GM21723 (cell line): ENCODE measurements around the gene F13A1.

Experiments
- ATAC-seq: cut with Tn5 transposase; IDR thresholded peaks from one replicate; pipeline ENCODE4 v1.9.1; 2021; ENCODE audit warnings: mild to moderate bottlenecking, moderate library complexity; ENCODE audit not compliant: unreplicated experiment

Gene F13A1

GRCh38 chr6:6319952-6320811, at the start of gene F13A1:
Gene F13A1, minus strand, starts transcription at chr6:6320662. Its CDS starts 1,998 bp downstream, at chr6:6318664.
- ATAC-seq = no peak

GRCh38 chr6:6368684-6369052, 48.2 kb upstream of the F13A1 start:
- no peak for ATAC-seq

GRCh38 chr6:6368040-6368683, 47.7 kb upstream of the F13A1 start:
- no peak for ATAC-seq

GRCh38 chr6:6366803-6367202, 46.3 kb upstream of the F13A1 start:
- ATAC-seq = no peak

- ATAC-seq = no peak
Measured at GRCh38 chr6:6365242-6365641, 44.8 kb upstream of the F13A1 start.

GRCh38 chr6:6362056-6362840, 41.8 kb upstream of the F13A1 start:
- ATAC-seq = no peak

- no peak for ATAC-seq
Measured at GRCh38 chr6:6357530-6357929, 37.1 kb upstream of the F13A1 start.

GRCh38 chr6:6357032-6357431, 36.6 kb upstream of the F13A1 start:
- ATAC-seq = no peak

- ATAC-seq = no peak
Measured at GRCh38 chr6:6352772-6353171, 32.3 kb upstream of the F13A1 start.

GRCh38 chr6:6351511-6352025, 31.1 kb upstream of the F13A1 start:
- no peak for ATAC-seq

- ATAC-seq = no peak
Measured at GRCh38 chr6:6350696-6351095, 30.2 kb upstream of the F13A1 start.

- no peak for ATAC-seq
Measured at GRCh38 chr6:6348256-6348655, 27.8 kb upstream of the F13A1 start.

GRCh38 chr6:6346427-6347023, 26.1 kb upstream of the F13A1 start:
- ATAC-seq = no peak

- ATAC-seq = no peak
Measured at GRCh38 chr6:6333501-6333900, 13.0 kb upstream of the F13A1 start.

- peak; percentile 38 for ATAC-seq
Measured at GRCh38 chr6:6332811-6333244, 12.4 kb upstream of the F13A1 start.

- ATAC-seq = peak; percentile 60
Measured at GRCh38 chr6:6331946-6332601, 11.6 kb upstream of the F13A1 start.

GRCh38 chr6:6331393-6331792, 10.9 kb upstream of the F13A1 start:
- ATAC-seq = peak; percentile 68

GRCh38 chr6:6330407-6330806, 9.9 kb upstream of the F13A1 start:
- ATAC-seq = no peak

- no peak for ATAC-seq
Measured at GRCh38 chr6:6328451-6328850, 8.0 kb upstream of the F13A1 start.

- no peak for ATAC-seq
Measured at GRCh38 chr6:6323352-6323751, 2.9 kb upstream of the F13A1 start.
